ENCODE data around the gene PITPNB. TPM values are rescaled to one million over a fixed set of nuclear protein-coding genes. Genes with fewer than 3 reads are reported as not detected.

The PITPNB gene
- total RNA-seq, 4 donors from 2014 or later: 49.2 to 95.0 (median 75.6) TPM

DNA sequence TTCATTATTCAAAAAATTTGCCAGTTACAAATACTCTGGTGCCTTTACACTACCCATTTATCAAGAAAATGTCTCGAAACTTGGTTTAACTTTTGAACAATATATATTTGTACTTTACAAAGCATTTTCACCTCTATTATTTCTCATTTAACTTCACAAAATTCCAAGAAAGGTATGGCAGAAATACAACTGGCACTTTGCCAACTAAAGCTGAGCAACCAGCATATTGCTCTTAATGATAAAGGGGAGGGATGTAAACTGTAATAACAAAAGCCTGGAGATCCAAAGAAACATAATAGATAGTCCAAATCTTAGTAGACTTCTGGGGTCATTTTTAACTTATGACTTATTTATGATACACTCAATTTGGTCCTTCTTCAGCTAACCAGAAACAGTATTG lies 7.7 kb downstream of the PITPNB start:
- ATAC-seq (ENCODE audit: low FRiP score) (no peak), DNase-seq (ENCODE audit: low spot score) (no peak)
- TF ChIP-seq, protein P1, sequence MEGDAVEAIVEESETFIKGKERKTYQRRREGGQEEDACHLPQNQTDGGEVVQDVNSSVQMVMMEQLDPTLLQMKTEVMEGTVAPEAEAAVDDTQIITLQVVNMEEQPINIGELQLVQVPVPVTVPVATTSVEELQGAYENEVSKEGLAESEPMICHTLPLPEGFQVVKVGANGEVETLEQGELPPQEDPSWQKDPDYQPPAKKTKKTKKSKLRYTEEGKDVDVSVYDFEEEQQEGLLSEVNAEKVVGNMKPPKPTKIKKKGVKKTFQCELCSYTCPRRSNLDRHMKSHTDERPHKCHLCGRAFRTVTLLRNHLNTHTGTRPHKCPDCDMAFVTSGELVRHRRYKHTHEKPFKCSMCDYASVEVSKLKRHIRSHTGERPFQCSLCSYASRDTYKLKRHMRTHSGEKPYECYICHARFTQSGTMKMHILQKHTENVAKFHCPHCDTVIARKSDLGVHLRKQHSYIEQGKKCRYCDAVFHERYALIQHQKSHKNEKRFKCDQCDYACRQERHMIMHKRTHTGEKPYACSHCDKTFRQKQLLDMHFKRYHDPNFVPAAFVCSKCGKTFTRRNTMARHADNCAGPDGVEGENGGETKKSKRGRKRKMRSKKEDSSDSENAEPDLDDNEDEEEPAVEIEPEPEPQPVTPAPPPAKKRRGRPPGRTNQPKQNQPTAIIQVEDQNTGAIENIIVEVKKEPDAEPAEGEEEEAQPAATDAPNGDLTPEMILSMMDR (IDR thresholded peaks at IDR 0.05): no peak

GRCh38 chr22:27906241-27906640 lies 12.8 kb downstream of the PITPNB start:
- no peak for ATAC-seq (ENCODE audit: low FRiP score)
- DNase-seq (ENCODE audit: low spot score): no peak
- TF ChIP-seq, protein P1 (IDR thresholded peaks at IDR 0.05): no peak

DNA sequence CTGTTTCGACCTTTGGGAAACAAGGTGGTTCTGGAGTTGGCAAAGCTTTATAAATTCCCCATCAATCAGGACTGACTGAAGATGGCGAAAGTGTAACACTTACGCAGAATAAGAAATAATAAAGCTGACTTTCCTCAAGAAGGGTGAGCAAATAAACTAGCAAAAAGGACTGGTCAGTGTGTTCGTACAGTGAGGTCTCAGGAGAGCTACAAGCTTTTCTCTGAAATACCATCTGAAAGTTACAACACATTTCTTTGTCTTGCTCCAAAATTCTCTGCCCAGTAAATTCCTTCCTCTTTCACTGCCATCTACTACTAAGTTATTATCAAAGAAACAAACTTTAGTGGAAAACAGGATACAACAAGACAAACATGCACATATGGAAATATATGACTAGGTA lies 13.4 kb downstream of the PITPNB start:
- ATAC-seq (ENCODE audit: low FRiP score) (peak; percentile 53), DNase-seq (ENCODE audit: low spot score) (no peak)
- TF ChIP-seq, protein P1 (IDR thresholded peaks at IDR 0.05): no peak

DNA sequence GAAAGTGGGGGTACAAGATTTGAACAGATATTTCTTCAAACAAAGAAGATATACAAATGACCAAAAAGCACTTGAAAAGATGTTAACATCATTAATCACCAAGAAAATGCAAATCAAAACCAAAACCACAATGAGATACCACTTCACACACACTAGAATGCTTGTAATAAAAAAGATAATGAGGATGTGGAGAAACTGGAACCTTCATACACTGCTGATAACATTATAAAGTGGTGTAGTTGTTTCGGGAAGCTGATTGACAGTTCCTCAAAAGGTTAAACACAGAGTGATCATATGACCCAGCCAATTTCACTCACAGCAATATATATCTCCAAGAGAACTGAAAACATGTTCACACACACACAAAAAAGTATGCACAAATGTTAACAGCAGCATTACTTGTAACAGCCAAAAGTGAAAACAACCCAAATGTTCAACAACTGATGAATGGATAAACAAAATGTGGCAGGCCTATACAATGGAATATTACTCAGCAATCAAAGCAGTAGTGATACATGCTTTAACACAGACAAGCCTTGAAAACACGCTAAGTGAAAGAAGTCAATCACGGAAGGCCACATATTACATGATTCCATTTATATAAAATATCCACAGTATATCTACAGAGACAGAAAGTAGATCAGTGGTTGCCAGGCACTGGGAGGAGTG lies 15.1 kb downstream of the PITPNB start:
- TF ChIP-seq, protein P1 (IDR thresholded peaks at IDR 0.05): no peak
- no peak for DNase-seq (ENCODE audit: low spot score)
- ATAC-seq (ENCODE audit: low FRiP score): no peak

- DNase-seq (ENCODE audit: low spot score): no peak
- TF ChIP-seq, protein P1 (IDR thresholded peaks at IDR 0.05): no peak
- no peak for ATAC-seq (ENCODE audit: low FRiP score)
Measured at GRCh38 chr22:27900153-27900552, 18.9 kb downstream of the PITPNB start.

DNA sequence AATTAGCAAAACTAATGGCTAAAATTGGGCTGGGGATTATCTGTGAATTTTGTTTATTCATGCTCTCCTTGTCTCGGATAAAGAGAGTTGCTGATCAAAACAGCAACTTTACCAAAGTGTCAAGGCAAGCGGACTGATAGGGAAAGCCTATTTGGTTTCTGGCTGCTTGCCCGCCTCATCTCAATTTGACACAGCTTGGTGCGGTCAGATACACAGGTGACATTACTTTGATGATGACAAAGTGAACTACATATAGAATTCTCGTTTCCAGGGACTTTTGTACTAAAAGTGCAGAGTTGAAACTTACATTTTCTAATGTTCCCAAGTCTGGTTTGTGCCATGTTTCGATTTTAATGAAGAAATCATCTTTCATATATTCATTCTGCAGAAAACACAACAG lies 22.8 kb downstream of the PITPNB start:
- TF ChIP-seq, protein P1 (IDR thresholded peaks at IDR 0.05): no peak
- DNase-seq (ENCODE audit: low spot score) (no peak), ATAC-seq (ENCODE audit: low FRiP score) (no peak)

GRCh38 chr22:27895600-27895999 lies 23.5 kb downstream of the PITPNB start:
- DNase-seq (ENCODE audit: low spot score): no peak
- TF ChIP-seq, protein P1 (IDR thresholded peaks at IDR 0.05): no peak
- no peak for ATAC-seq (ENCODE audit: low FRiP score)

Data from omental fat pad (tissue), 4 donors.